SK-N-SH (cell line): ENCODE measurements around the gene CCL22. TPM values are rescaled to one million over a fixed set of nuclear protein-coding genes. Genes with fewer than 3 reads are reported as not detected.

Source experiments
- CTCF ChIA-PET: fragments of 300-600, 350-600 bp; formaldehyde crosslinking; extraction: SDS; loops from one replicate; lab custom pipeline; 2021; lab: Yijun Ruan, JAX
- POLR2A ChIA-PET: fragments of 350-600 bp; sonication (Branson Sonifier 250); formaldehyde crosslinking; extraction: SDS; loops from one replicate; lab custom pipeline; 2020; ENCODE audit warnings: antibody characterized with exemption, inconsistent platforms; lab: Yijun Ruan, JAX
- DNase-seq: peaks from one replicate; pipeline ENCODE4 v3.0.0; 2012
- H2AFZ ChIP-seq: fragments of 200-600 bp; sonication (generic); 2 replicates; pipeline ENCODE4 v1.8.1; 2016; ENCODE audit warnings: antibody characterized with exemption, mild to moderate bottlenecking, low read depth
- H3F3A ChIP-seq: fragments of 200-600 bp; sonication (generic); replicated peaks from 2 replicates; pipeline ENCODE3; 2016; ENCODE audit warnings: antibody characterized with exemption, mild to moderate bottlenecking; ENCODE audit not compliant: insufficient read depth
- H3K27ac ChIP-seq, 2 experiments: fragments of 200-500 bp in 1 of 2; fragments of 200-600 bp in 1 of 2; sonication (Bioruptor generic) in 1 of 2; sonication (generic), shearing (Covaris generic) in 1 of 2; 2 replicates each; pipeline versions ENCODE4 v1.5.1 to v1.6.1; 2014 to 2016; ENCODE audit warnings: low read depth in 2 of 2, inconsistent platforms in 1 of 2, low read length in 1 of 2, mild to moderate bottlenecking in 1 of 2, mixed read lengths in 1 of 2
- H3K27me3 ChIP-seq: fragments of 200-600 bp; sonication (generic), shearing (Covaris generic); 2 replicates; pipeline ENCODE4 v1.6.1; 2016; ENCODE audit warnings: mixed run types; ENCODE audit not compliant: insufficient read depth
- H3K36me3 ChIP-seq, 2 experiments: fragments of 200-500 bp in 1 of 2; fragments of 200-600 bp in 1 of 2; sonication (Bioruptor generic) in 1 of 2; sonication (generic) in 1 of 2; replicated peaks in 1 of 2; 2 replicates each; pipeline versions ENCODE3 to v1.5.1; 2014 to 2016; ENCODE audit warnings: low read length in 1 of 2, mild to moderate bottlenecking in 1 of 2; ENCODE audit not compliant: insufficient read depth in 2 of 2, control insufficient read depth in 1 of 2
- H3K4me1 ChIP-seq, 2 experiments: fragments of 200-500 bp in 1 of 2; fragments of 200-600 bp in 1 of 2; sonication (Bioruptor generic) in 1 of 2; sonication (generic), shearing (Covaris generic) in 1 of 2; 2 replicates each; pipeline versions ENCODE4 v1.5.1 to v1.6.1; 2014 to 2016; ENCODE audit warnings: low read depth in 1 of 2, low read length in 1 of 2, mixed run types in 1 of 2; ENCODE audit not compliant: insufficient read depth in 2 of 2, control insufficient read depth in 1 of 2
- H3K4me2 ChIP-seq: fragments of 200-600 bp; sonication (generic), shearing (Covaris generic); 2 replicates; pipeline ENCODE4 v1.6.1; 2017; ENCODE audit warnings: mixed run types
- H3K4me3 ChIP-seq, 2 experiments: fragments of 200-500 bp in 1 of 2; fragments of 200-600 bp in 1 of 2; sonication (Bioruptor generic) in 1 of 2; sonication (generic), shearing (Covaris generic) in 1 of 2; 2 replicates each; pipeline versions ENCODE4 v1.5.1 to v1.8.1; 2014 to 2016; ENCODE audit warnings: low read depth in 2 of 2, inconsistent platforms in 1 of 2, low read length in 1 of 2, mild to moderate bottlenecking in 1 of 2, mixed read lengths in 1 of 2, moderate library complexity in 1 of 2
- H3K79me2 ChIP-seq: fragments of 200-600 bp; sonication (generic); 2 replicates; pipeline ENCODE4 v1.8.1; 2017; ENCODE audit warnings: mild to moderate bottlenecking; ENCODE audit not compliant: insufficient read depth
- H3K9ac ChIP-seq: fragments of 200-600 bp; sonication (generic); 2 replicates; pipeline ENCODE4 v1.6.1; 2017; ENCODE audit warnings: mixed run types
- H3K9me2 ChIP-seq: fragments of 200-600 bp; sonication (generic); 2 replicates; pipeline ENCODE4 v1.6.1; 2017; ENCODE audit warnings: mixed run types
- H3K9me3 ChIP-seq: fragments of 200-600 bp; sonication (generic); 2 replicates; pipeline ENCODE4 v1.6.1; 2017; ENCODE audit warnings: mixed run types, mild to moderate bottlenecking, moderate library complexity
- H4K20me1 ChIP-seq: fragments of 200-600 bp; sonication (generic); 2 replicates; pipeline ENCODE4 v1.6.1; 2017; ENCODE audit warnings: mild to moderate bottlenecking, mixed run types; ENCODE audit not compliant: insufficient read depth
- EP300 ChIP-seq, 2 experiments: IDR thresholded peaks; 2 replicates each; pipeline versions ENCODE4 v1.4.0 to v1.6.1; 2012; ENCODE audit warnings: borderline replicate concordance in 1 of 2, low read depth in 1 of 2, low read length in 1 of 2
- FOSL2 ChIP-seq: IDR thresholded peaks from 2 replicates; pipeline ENCODE4 v1.4.0; 2012; ENCODE audit warnings: low read depth, mild to moderate bottlenecking, moderate library complexity, borderline replicate concordance
- FOXJ3 ChIP-seq: sonication (generic); formaldehyde crosslinking; IDR thresholded peaks from 2 replicates; pipeline ENCODE4 v1.5.1; 2020; ENCODE audit warnings: mild to moderate bottlenecking, missing genetic modification reagents
- FOXM1 ChIP-seq: IDR thresholded peaks from 2 replicates; pipeline ENCODE4 v1.4.0; 2012; ENCODE audit warnings: low read depth, mild to moderate bottlenecking
- GATA2 ChIP-seq: sonication (generic); formaldehyde crosslinking; IDR thresholded peaks from 2 replicates; pipeline ENCODE4 v1.5.0; 2020; ENCODE audit warnings: mild to moderate bottlenecking, missing genetic modification reagents
- JUND ChIP-seq: IDR thresholded peaks from 2 replicates; pipeline ENCODE4 v1.4.0; 2012
- NRF1 ChIP-seq: IDR thresholded peaks from 2 replicates; pipeline ENCODE4 v1.6.1; 2012; ENCODE audit warnings: low read depth, mild to moderate bottlenecking, low read length
- POLR2AphosphoS5 ChIP-seq: IDR thresholded peaks from 2 replicates; pipeline ENCODE4 v1.6.1; 2012; ENCODE audit warnings: low read depth, low read length
- RAD21 ChIP-seq: IDR thresholded peaks from 2 replicates; pipeline ENCODE4 v1.6.1; 2012; ENCODE audit warnings: mild to moderate bottlenecking, low read length
- RCOR1 ChIP-seq: fragments of 150-350 bp; IDR thresholded peaks from 2 replicates; pipeline ENCODE4 v1.6.1; 2017; ENCODE audit warnings: antibody characterized with exemption, low read length
- RXRA ChIP-seq: IDR thresholded peaks from 2 replicates; pipeline ENCODE4 v1.4.0; 2012; ENCODE audit warnings: low read depth, mild to moderate bottlenecking, borderline replicate concordance
- SIN3A ChIP-seq: IDR thresholded peaks from 2 replicates; pipeline ENCODE4 v1.6.1; 2012; ENCODE audit warnings: low read depth, mild to moderate bottlenecking, low read length, moderate library complexity, borderline replicate concordance
- SMC3 ChIP-seq: IDR thresholded peaks from 2 replicates; pipeline ENCODE4 v1.6.1; 2012; ENCODE audit warnings: low read depth, low read length, improper control_type of control experiment
- TAF1 ChIP-seq: IDR thresholded peaks from 2 replicates; pipeline ENCODE4 v1.6.1; 2012; ENCODE audit warnings: low read depth, mild to moderate bottlenecking, low read length, moderate library complexity, borderline replicate concordance
- YY1 ChIP-seq: IDR thresholded peaks from 2 replicates; pipeline ENCODE4 v1.4.0; 2012; ENCODE audit warnings: low read depth, mild to moderate bottlenecking
- WGBS: methylation state at CpG from one replicate; pipeline ENCODE4 v1.1.6; 2017; ENCODE audit warnings: low lambda C conversion rate; 5-methylcytosine and 5-hydroxymethylcytosine counted together
- polyA plus RNA-seq, 3 experiments: library from polyadenylated mRNA; depleted of rRNA; stranded (reverse); fragments of >200 nt; gene quantifications; 2 replicates each; pipeline ENCODE4 v1.2.3, GENCODE V29; 2012
- TF ChIP-seq, protein P1 (sequence below): fragments of 150-350 bp; IDR thresholded peaks from 2 replicates; pipeline ENCODE4 v1.6.1; 2017; ENCODE audit warnings: antibody characterized with exemption, low read length, low read depth, borderline replicate concordance
- TF ChIP-seq, protein P2 (sequence below): IDR thresholded peaks from 2 replicates; pipeline ENCODE4 v1.6.1; 2012; ENCODE audit warnings: mild to moderate bottlenecking, low read depth, low read length, moderate library complexity
- TF ChIP-seq, protein P3 (sequence below): IDR thresholded peaks from 2 replicates; pipeline ENCODE4 v1.4.0; 2012; ENCODE audit warnings: low read depth, borderline replicate concordance
- TF ChIP-seq, protein P4 (sequence below): IDR thresholded peaks from 2 replicates; pipeline ENCODE4; 2012

The CCL22 gene
- polyA plus RNA-seq, 1 of the 3 experiments (the other 2 are of a cell fraction), result not detected

DNA sequence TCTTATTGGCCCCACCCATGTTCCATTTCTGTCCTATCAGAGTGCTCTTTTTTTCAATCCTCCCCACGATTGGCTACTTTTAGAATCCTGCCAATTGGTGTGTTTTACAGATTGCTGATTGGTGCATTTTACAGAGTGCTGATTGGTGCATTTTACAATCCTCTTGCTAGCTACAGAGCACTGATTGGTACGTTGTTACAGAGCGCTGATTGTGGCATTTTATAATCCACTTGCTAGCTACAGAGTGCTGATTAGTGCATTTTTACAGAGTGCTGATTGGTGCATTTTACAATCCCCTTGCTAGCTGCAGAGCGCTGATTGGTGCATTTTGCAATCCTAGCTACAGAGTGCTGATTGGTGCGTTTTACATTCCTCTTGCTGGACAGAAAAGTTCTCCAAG, 36.4 kb downstream of the CCL22 start:
- Histone ChIP-seq H3K27me3 (no peaks in the 10 kb centered on the region), H3K4me1 (no peaks in the 10 kb centered on the region), H3K9me2 (no peaks in the 10 kb centered on the region), H2AFZ (no peak overlapping the region), H3K36me3 (no peaks in the 10 kb centered on the region), H3F3A (no peaks in the 10 kb centered on the region), H3K27ac (no peak overlapping the region), H3K4me2 (no peak overlapping the region), H3K4me3 (no peak overlapping the region), H4K20me1 (no peaks in the 10 kb centered on the region), H3K9ac (no peak overlapping the region), H3K9me3 (no peaks in the 10 kb centered on the region), H3K79me2 (no peaks in the 10 kb centered on the region)
- TF ChIP-seq JUND (no peak), FOXJ3 (CRISPR knock-in tag) (no peak), SIN3A (no peak), FOSL2 (no peak), RAD21 (no peak), NRF1 (no peak), SMC3 (no peak), EP300 (IDR thresholded peaks at IDR 0.05; ENCODE audit: borderline replicate concordance in 1 of 2, low read depth in 1 of 2, low read length in 1 of 2) (no peak), YY1 (no peak), GATA2 (no peak), FOXM1 (no peak), RCOR1 (no peak), TAF1 (no peak), RXRA (no peak), POLR2AphosphoS5 (no peak)
- TF ChIP-seq, protein P1, sequence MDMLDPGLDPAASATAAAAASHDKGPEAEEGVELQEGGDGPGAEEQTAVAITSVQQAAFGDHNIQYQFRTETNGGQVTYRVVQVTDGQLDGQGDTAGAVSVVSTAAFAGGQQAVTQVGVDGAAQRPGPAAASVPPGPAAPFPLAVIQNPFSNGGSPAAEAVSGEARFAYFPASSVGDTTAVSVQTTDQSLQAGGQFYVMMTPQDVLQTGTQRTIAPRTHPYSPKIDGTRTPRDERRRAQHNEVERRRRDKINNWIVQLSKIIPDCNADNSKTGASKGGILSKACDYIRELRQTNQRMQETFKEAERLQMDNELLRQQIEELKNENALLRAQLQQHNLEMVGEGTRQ, result no peak
- TF ChIP-seq, protein P2, sequence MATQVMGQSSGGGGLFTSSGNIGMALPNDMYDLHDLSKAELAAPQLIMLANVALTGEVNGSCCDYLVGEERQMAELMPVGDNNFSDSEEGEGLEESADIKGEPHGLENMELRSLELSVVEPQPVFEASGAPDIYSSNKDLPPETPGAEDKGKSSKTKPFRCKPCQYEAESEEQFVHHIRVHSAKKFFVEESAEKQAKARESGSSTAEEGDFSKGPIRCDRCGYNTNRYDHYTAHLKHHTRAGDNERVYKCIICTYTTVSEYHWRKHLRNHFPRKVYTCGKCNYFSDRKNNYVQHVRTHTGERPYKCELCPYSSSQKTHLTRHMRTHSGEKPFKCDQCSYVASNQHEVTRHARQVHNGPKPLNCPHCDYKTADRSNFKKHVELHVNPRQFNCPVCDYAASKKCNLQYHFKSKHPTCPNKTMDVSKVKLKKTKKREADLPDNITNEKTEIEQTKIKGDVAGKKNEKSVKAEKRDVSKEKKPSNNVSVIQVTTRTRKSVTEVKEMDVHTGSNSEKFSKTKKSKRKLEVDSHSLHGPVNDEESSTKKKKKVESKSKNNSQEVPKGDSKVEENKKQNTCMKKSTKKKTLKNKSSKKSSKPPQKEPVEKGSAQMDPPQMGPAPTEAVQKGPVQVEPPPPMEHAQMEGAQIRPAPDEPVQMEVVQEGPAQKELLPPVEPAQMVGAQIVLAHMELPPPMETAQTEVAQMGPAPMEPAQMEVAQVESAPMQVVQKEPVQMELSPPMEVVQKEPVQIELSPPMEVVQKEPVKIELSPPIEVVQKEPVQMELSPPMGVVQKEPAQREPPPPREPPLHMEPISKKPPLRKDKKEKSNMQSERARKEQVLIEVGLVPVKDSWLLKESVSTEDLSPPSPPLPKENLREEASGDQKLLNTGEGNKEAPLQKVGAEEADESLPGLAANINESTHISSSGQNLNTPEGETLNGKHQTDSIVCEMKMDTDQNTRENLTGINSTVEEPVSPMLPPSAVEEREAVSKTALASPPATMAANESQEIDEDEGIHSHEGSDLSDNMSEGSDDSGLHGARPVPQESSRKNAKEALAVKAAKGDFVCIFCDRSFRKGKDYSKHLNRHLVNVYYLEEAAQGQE, result no peak
- TF ChIP-seq, protein P3, sequence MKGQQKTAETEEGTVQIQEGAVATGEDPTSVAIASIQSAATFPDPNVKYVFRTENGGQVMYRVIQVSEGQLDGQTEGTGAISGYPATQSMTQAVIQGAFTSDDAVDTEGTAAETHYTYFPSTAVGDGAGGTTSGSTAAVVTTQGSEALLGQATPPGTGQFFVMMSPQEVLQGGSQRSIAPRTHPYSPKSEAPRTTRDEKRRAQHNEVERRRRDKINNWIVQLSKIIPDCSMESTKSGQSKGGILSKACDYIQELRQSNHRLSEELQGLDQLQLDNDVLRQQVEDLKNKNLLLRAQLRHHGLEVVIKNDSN, result no peak
- TF ChIP-seq, protein P4, sequence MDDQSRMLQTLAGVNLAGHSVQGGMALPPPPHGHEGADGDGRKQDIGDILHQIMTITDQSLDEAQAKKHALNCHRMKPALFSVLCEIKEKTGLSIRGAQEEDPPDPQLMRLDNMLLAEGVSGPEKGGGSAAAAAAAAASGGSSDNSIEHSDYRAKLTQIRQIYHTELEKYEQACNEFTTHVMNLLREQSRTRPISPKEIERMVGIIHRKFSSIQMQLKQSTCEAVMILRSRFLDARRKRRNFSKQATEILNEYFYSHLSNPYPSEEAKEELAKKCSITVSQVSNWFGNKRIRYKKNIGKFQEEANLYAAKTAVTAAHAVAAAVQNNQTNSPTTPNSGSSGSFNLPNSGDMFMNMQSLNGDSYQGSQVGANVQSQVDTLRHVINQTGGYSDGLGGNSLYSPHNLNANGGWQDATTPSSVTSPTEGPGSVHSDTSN, result no peak
- DNase-seq, result no peak
- WGBS, result 62% methylated on average over 5 of the region's 5 CpGs
- POLR2A ChIA-PET, result no interaction called here
- CTCF ChIA-PET, result interaction anchor here (1.2 to 1.7 kb wide), 4 partner anchors 21 to 94 kb away, joined by 3 to 7 read pairs (median 4); no protein-coding TSS in a partner anchor
